Thyroid gland (tissue), 4 donors: ENCODE data around the gene TMEM131. TPM values are rescaled to one million over a fixed set of nuclear protein-coding genes. Genes with fewer than 3 reads are reported as not detected.
"Not testable (repeated sequence)": the region's sequence is repeated elsewhere in the genome, so short reads cannot be mapped to it uniquely, and the experiment has no call there.

ENCODE experiments used
- DNase-seq, 2 donors: peaks; one replicate each; pipeline ENCODE4 v3.0.0-alpha.2; 2019
- H3K27ac ChIP-seq, 3 donors: fragments of 200-600 bp; sonication (generic); 1 replicate in 2 of 3; 2 replicates in 1 of 3; pipeline ENCODE4 v1.5.1; 2016 to 2019; ENCODE audit warnings: mild to moderate bottlenecking in 1 of 3, moderate library complexity in 1 of 3
- H3K27me3 ChIP-seq: fragments of 200-600 bp; sonication (generic); one replicate; pipeline ENCODE4 v1.5.1; 2019
- H3K36me3 ChIP-seq, 2 donors: fragments of 200-600 bp; sonication (generic); one replicate each; pipeline ENCODE4 v1.5.1; 2016 to 2019
- H3K4me1 ChIP-seq, 2 donors: fragments of 200-600 bp; sonication (generic); one replicate each; pipeline ENCODE4 v1.5.1; 2017 to 2019
- H3K4me3 ChIP-seq, 3 donors: fragments of 200-600 bp; sonication (generic); replicated peaks in 1 of 3; 1 replicate in 2 of 3; 2 replicates in 1 of 3; pipeline ENCODE4 v1.5.1; 2016; ENCODE audit warnings: mild to moderate bottlenecking in 1 of 3
- H3K9me3 ChIP-seq: fragments of 200-600 bp; sonication (generic); one replicate; pipeline ENCODE4 v1.5.1; 2017
- POLR2A ChIP-seq, 2 donors: fragments of 450-650 bp; IDR thresholded peaks; one replicate each; pipeline ENCODE4 v1.6.1; 2017; ENCODE audit warnings: antibody characterized with exemption in 2 of 2, mild to moderate bottlenecking in 2 of 2, moderate library complexity in 1 of 2
- WGBS, 2 donors: methylation state at CpG; one replicate each; pipeline ENCODE4 v1.1.5; 2017; 5-methylcytosine and 5-hydroxymethylcytosine counted together
- intact Hi-C: fragments of 100-400 bp; cut with DNase I; formaldehyde crosslinking; loops from one replicate; pipeline ENCODE4 v1.15.1; 2023
- total RNA-seq, 4 donors: library from RNA; depleted of rRNA; stranded (reverse); fragments of >200 nt; gene quantifications; one replicate each; pipeline ENCODE4 v1.2.3, GENCODE V29; 2016
- TF ChIP-seq, protein P1 (sequence below), 6 experiments: fragments of 200-600 bp in 3 of 6; fragments of 450-650 bp in 3 of 6; sonication (generic) in 3 of 6; IDR thresholded peaks; one replicate each; pipeline ENCODE4 v1.5.1; 2016 to 2019; ENCODE audit warnings: antibody characterized with exemption in 6 of 6, mild to moderate bottlenecking in 2 of 6, inconsistent platforms in 1 of 6, moderate library complexity in 1 of 6

TMEM131 gene, protein sequence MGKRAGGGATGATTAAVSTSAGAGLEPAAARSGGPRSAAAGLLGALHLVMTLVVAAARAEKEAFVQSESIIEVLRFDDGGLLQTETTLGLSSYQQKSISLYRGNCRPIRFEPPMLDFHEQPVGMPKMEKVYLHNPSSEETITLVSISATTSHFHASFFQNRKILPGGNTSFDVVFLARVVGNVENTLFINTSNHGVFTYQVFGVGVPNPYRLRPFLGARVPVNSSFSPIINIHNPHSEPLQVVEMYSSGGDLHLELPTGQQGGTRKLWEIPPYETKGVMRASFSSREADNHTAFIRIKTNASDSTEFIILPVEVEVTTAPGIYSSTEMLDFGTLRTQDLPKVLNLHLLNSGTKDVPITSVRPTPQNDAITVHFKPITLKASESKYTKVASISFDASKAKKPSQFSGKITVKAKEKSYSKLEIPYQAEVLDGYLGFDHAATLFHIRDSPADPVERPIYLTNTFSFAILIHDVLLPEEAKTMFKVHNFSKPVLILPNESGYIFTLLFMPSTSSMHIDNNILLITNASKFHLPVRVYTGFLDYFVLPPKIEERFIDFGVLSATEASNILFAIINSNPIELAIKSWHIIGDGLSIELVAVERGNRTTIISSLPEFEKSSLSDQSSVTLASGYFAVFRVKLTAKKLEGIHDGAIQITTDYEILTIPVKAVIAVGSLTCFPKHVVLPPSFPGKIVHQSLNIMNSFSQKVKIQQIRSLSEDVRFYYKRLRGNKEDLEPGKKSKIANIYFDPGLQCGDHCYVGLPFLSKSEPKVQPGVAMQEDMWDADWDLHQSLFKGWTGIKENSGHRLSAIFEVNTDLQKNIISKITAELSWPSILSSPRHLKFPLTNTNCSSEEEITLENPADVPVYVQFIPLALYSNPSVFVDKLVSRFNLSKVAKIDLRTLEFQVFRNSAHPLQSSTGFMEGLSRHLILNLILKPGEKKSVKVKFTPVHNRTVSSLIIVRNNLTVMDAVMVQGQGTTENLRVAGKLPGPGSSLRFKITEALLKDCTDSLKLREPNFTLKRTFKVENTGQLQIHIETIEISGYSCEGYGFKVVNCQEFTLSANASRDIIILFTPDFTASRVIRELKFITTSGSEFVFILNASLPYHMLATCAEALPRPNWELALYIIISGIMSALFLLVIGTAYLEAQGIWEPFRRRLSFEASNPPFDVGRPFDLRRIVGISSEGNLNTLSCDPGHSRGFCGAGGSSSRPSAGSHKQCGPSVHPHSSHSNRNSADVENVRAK (N-terminal part only)
- total RNA-seq, result 10 to 100 TPM; 28.6 to 47.0 (median 35.2) TPM

DNA sequence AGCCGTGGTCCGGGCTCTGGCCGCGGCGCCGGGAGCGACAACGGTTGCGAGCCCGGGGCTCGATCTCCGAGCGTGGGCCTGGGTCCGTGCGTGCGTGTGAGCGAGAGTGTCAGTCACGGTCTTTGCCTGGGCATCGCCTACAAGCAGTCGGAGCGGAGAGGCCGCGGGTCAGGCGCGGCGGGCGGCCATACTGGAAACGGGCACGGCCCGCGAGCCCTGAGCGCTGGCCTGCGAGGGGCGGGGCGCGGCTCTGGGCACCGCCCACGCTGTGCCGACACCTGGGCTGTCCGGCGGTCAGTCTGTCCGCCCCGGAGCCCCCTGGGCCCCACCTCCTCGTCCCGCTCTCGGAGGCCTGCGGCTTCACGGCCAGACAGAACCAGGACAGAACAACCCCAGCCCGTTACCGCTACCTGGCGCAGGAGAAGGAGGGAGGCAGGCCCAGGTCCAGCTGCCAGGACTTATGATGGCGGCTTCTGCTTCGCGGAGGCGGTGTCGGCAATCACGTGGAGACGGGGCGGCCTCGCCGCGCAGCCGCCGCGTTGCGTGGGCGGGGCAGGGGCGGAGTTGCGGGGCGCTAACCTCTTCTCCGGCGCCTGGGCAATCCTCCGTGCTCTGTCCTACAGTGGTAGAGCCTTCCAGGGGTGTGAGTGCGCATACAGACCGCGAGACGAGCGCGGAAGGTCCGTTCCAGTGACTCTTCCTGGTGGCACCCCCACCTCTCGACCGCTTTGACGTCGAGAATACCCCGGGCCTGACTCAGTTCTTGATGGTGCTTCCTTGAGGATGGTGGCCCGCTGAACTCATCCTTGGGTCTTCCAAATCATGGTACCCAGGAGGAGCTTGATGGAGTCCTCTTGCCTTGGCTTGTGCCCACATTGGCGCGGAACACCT is at the start of gene TMEM131:
Gene TMEM131 (minus strand): TSS at position 215 of the 891 bp plus-strand sequence. CDS start 286 bp downstream, outside the sequence.
- Histone ChIP-seq H3K9me3 (no peaks in the 10 kb centered on the region), H3K27me3 (no peaks in the 10 kb centered on the region), H3K4me3 (peak within 1 kb of the TSS; percentile 10 to 61 (median 18)), H3K27ac (peak within 1 kb of the TSS; percentile 74 to 95 (median 93)), H3K36me3 (no peaks in the 10 kb centered on the region), H3K4me1 (peaks cover 14 to 17% of the 10 kb centered on the region in 2 donors)
- peak; percentile 93 to 94 for DNase-seq
- 19% methylated on average over 2 to 3 of the region's 88 CpGs for WGBS, 2 donors
- intact Hi-C loops, result loop anchor here (10.0 kb wide), 1 partner anchor 181 kb away; no protein-coding TSS in a partner anchor
- TF ChIP-seq, protein P1, sequence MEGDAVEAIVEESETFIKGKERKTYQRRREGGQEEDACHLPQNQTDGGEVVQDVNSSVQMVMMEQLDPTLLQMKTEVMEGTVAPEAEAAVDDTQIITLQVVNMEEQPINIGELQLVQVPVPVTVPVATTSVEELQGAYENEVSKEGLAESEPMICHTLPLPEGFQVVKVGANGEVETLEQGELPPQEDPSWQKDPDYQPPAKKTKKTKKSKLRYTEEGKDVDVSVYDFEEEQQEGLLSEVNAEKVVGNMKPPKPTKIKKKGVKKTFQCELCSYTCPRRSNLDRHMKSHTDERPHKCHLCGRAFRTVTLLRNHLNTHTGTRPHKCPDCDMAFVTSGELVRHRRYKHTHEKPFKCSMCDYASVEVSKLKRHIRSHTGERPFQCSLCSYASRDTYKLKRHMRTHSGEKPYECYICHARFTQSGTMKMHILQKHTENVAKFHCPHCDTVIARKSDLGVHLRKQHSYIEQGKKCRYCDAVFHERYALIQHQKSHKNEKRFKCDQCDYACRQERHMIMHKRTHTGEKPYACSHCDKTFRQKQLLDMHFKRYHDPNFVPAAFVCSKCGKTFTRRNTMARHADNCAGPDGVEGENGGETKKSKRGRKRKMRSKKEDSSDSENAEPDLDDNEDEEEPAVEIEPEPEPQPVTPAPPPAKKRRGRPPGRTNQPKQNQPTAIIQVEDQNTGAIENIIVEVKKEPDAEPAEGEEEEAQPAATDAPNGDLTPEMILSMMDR (IDR thresholded peaks at IDR 0.05), result no peak
- TF ChIP-seq POLR2A (IDR thresholded peaks at IDR 0.05), result peak; percentile 36 to 94

DNA sequence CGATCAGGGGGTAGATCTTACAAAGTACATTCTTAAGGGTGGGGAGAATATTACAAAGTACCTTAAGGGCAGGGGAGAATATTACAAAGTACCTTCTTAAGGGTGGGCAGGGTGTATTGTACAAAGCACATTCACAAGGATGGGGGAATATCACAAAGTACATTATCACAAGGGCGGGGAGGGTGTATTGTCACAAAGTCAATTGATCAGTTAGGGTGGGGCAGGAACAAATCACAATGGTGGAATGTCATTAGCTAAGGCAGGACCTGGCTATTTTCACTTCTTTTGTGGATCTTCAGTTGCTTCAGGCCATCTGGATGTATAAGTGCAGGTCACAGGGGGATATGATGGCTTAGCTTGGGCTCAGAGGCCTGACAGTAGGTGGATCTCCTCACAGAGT is 49.0 kb upstream of the TMEM131 start:
- DNase-seq, H3K27me3 ChIP-seq, intact Hi-C loops, H3K9me3 ChIP-seq, H3K36me3 ChIP-seq, H3K4me3 ChIP-seq, H3K4me1 ChIP-seq, H3K27ac ChIP-seq: not testable (repeated sequence)
- WGBS, 2 donors, result 91 to 98% methylated on average over 2 of the region's 2 CpGs

DNA sequence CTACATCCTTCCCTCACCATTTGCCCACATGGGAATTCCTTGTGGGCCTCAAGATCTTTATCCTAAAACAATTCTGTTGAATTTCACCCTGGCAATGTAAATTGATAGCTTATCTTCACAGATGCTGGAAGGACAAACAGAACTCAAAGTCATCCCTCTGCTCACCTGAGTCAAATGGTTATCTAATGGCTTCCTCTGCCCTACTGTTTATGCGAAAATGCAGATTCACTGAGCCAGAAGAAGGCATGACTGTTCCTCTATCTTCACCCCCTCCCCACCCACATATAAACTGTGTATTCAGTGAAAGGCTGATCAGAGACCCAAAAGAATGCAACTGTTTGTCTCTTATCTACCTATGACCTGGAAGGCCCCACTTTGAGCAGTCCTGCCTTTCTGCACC is 47.4 kb upstream of the TMEM131 start:
- Histone ChIP-seq H3K4me3 (no peak overlapping the region), H3K4me1 (peaks cover 0 to 7% of the 10 kb centered on the region in 2 donors), H3K9me3 (no peaks in the 10 kb centered on the region), H3K36me3 (no peaks in the 10 kb centered on the region), H3K27me3 (no peaks in the 10 kb centered on the region), H3K27ac (no peak overlapping the region)
- no peak for TF ChIP-seq POLR2A (IDR thresholded peaks at IDR 0.05)
- TF ChIP-seq, protein P1 (IDR thresholded peaks at IDR 0.05), result no peak
- intact Hi-C loops, result no loop called here
- DNase-seq, result no peak
- 91 to 96% methylated on average over 1 of the region's 1 CpG for WGBS, 2 donors

DNA sequence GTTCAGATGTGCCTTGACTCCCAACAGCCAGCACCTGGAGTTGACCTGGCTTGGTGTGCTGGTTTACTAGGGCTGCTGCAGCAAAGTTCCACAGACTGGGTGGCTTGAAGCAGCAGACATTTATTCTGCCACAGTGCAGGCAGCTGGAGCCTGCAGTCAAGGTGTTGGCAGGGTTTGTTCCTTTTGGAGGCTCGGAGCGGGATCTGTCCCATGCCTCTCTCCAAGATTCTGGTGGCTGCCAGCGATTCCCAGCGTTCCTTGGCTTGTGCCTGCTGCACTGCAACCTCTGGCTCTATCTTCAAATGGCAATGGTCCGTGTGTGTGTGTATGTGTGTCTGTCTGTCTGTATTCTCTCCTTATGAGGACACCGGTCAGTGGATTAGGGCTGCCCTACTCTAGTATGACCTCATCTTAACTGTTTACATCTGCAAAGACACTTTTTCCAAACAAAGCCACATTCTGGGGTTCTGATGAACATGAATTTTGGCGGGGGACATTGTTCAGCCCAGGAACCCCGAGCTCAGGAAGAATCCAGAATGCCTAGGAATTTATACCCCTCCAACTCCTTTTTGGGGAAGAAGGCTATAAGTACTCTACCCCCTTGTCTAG is 44.7 kb upstream of the TMEM131 start:
- WGBS, 2 donors, result 89 to 92% methylated on average over 8 of the region's 8 CpGs
- Histone ChIP-seq H3K9me3 (no peaks in the 10 kb centered on the region), H3K4me3 (no peak overlapping the region), H3K4me1 (peaks cover 4 to 7% of the 10 kb centered on the region in 2 donors), H3K36me3 (no peaks in the 10 kb centered on the region), H3K27ac (no peak overlapping the region), H3K27me3 (no peaks in the 10 kb centered on the region)
- DNase-seq, result no peak
- intact Hi-C loops, result no loop called here
- TF ChIP-seq, protein P1 (IDR thresholded peaks at IDR 0.05), result no peak
- TF ChIP-seq POLR2A (IDR thresholded peaks at IDR 0.05), result no peak
